HEK293 (cell line): Measurements from ENCODE around the gene VASP.

Experiments
- CTCF ChIA-PET: fragments of 350-600 bp; formaldehyde crosslinking; extraction: SDS; loops from one replicate; lab custom pipeline; 2021; ENCODE audit warnings: antibody characterized with exemption; lab: Yijun Ruan, JAX
- POLR2A ChIA-PET: fragments of 300-600 bp; formaldehyde crosslinking; extraction: SDS; loops from one replicate; lab custom pipeline; 2020; ENCODE audit warnings: antibody characterized with exemption, inconsistent platforms; lab: Yijun Ruan, JAX
- H3K27ac ChIP-seq: fragments of 200-500 bp; sonication (Bioruptor generic); 2 replicates; pipeline ENCODE4 v1.5.1; 2014; ENCODE audit warnings: low read depth, low read length, control low read depth, inconsistent platforms; ENCODE audit errors: extremely low read depth
- H3K36me3 ChIP-seq, 2 experiments: fragments of 200-500 bp in 1 of 2; sonication (Bioruptor generic) in 1 of 2; 1 replicate in 1 of 2; 2 replicates in 1 of 2; pipeline ENCODE4 v1.5.1; 2014 to 2017; ENCODE audit warnings: inconsistent platforms in 2 of 2, low read length in 2 of 2; ENCODE audit not compliant: control insufficient read depth in 2 of 2, insufficient read depth in 1 of 2
- H3K4me1 ChIP-seq: fragments of 200-500 bp; sonication (Bioruptor generic); 2 replicates; pipeline ENCODE4 v1.5.1; 2014; ENCODE audit warnings: mild to moderate bottlenecking, low read length, inconsistent platforms; ENCODE audit not compliant: control insufficient read depth, insufficient read depth
- H3K4me3 ChIP-seq: 2 replicates; pipeline ENCODE4 v1.5.1; 2011; ENCODE audit warnings: low read depth, mild to moderate bottlenecking, control low read depth, low read length, moderate library complexity
- H3K9me3 ChIP-seq: fragments of 200-500 bp; sonication (Bioruptor generic); 2 replicates; pipeline ENCODE4 v1.5.1; 2014; ENCODE audit warnings: low read depth, low read length, inconsistent platforms; ENCODE audit not compliant: control insufficient read depth, insufficient read depth
- BCL11A ChIP-seq: fragments of 450-650 bp; formaldehyde crosslinking; IDR thresholded peaks from 2 replicates; pipeline ENCODE4 v1.5.1; 2016; ENCODE audit warnings: low read depth, missing biosample characterization, missing genetic modification characterization
- EGR2 ChIP-seq: fragments of 450-650 bp; formaldehyde crosslinking; IDR thresholded peaks from 2 replicates; pipeline ENCODE4 v1.5.1; 2016; ENCODE audit warnings: low read depth, missing biosample characterization, missing genetic modification characterization
- IKZF3 ChIP-seq: fragments of 450-650 bp; IDR thresholded peaks from 2 replicates; pipeline ENCODE4 v1.5.0; 2018; ENCODE audit warnings: missing biosample characterization, mild to moderate bottlenecking, missing genetic modification characterization, moderate library complexity
- KLF1 ChIP-seq: fragments of 450-650 bp; formaldehyde crosslinking; IDR thresholded peaks from 2 replicates; pipeline ENCODE4 v1.5.1; 2016; ENCODE audit warnings: missing biosample characterization, missing genetic modification characterization
- MEIS1 ChIP-seq: sonication (generic); formaldehyde crosslinking; IDR thresholded peaks from 2 replicates; pipeline ENCODE4 v1.8.1; 2022; ENCODE audit warnings: missing genetic modification reagents, mild to moderate bottlenecking, borderline replicate concordance
- OVOL3 ChIP-seq: fragments of 450-650 bp; formaldehyde crosslinking; IDR thresholded peaks from 2 replicates; pipeline ENCODE4 v1.5.1; 2016; ENCODE audit warnings: missing biosample characterization, missing genetic modification characterization
- PBX3 ChIP-seq: sonication (generic); formaldehyde crosslinking; IDR thresholded peaks from 2 replicates; pipeline ENCODE4 v1.8.1; 2022; ENCODE audit warnings: mild to moderate bottlenecking, moderate library complexity, missing genetic modification reagents
- SCRT2 ChIP-seq: fragments of 450-650 bp; formaldehyde crosslinking; IDR thresholded peaks from 2 replicates; pipeline ENCODE4 v1.5.1; 2016; ENCODE audit warnings: missing biosample characterization, missing genetic modification characterization
- SP7 ChIP-seq: fragments of 450-650 bp; formaldehyde crosslinking; IDR thresholded peaks from 2 replicates; pipeline ENCODE4 v1.5.1; 2016; ENCODE audit warnings: missing biosample characterization, missing genetic modification characterization
- ZEB2 ChIP-seq: fragments of 450-650 bp; formaldehyde crosslinking; IDR thresholded peaks from 2 replicates; pipeline ENCODE4 v1.5.1; 2016; ENCODE audit warnings: missing biosample characterization, missing genetic modification characterization
- ZFHX2 ChIP-seq: fragments of 450-650 bp; formaldehyde crosslinking; conservative IDR thresholded peaks from 2 replicates; pipeline ENCODE4 v1.5.1; 2016; ENCODE audit warnings: missing biosample characterization, missing genetic modification characterization
- ZNF10 ChIP-seq: fragments of 450-650 bp; formaldehyde crosslinking; IDR thresholded peaks from 2 replicates; pipeline ENCODE4 v1.5.1; 2017; ENCODE audit warnings: missing biosample characterization, missing genetic modification characterization
- ZNF146 ChIP-seq: fragments of 450-650 bp; formaldehyde crosslinking; IDR thresholded peaks from 2 replicates; pipeline ENCODE4 v1.5.1; 2016; ENCODE audit warnings: missing biosample characterization, missing genetic modification characterization
- ZNF274 ChIP-seq, 2 experiments: fragments of 200-500 bp in 1 of 2; fragments of 450-650 bp in 1 of 2; sonication (Bioruptor generic) in 1 of 2; formaldehyde crosslinking in 1 of 2; IDR thresholded peaks; 2 replicates each; pipeline versions ENCODE4 v1.5.1 to v1.6.1; 2014 to 2016; ENCODE audit warnings: borderline replicate concordance in 1 of 2, inconsistent platforms in 1 of 2, low read length in 1 of 2, missing biosample characterization in 1 of 2, missing genetic modification characterization in 1 of 2
- ZNF292 ChIP-seq: fragments of 450-650 bp; formaldehyde crosslinking; IDR thresholded peaks from 2 replicates; pipeline ENCODE4 v1.5.1; 2016; ENCODE audit warnings: low read depth, missing biosample characterization, missing genetic modification characterization, borderline replicate concordance
- ZNF335 ChIP-seq: fragments of 450-650 bp; formaldehyde crosslinking; conservative IDR thresholded peaks from 2 replicates; pipeline ENCODE4 v1.5.1; 2016; ENCODE audit warnings: missing biosample characterization, missing genetic modification characterization
- ZNF341 ChIP-seq: fragments of 450-650 bp; formaldehyde crosslinking; IDR thresholded peaks from 2 replicates; pipeline ENCODE4; 2016; ENCODE audit warnings: low read depth, missing biosample characterization, missing genetic modification characterization
- ZNF433 ChIP-seq: fragments of 450-650 bp; formaldehyde crosslinking; IDR thresholded peaks from 2 replicates; pipeline ENCODE4 v1.5.1; 2016; ENCODE audit warnings: missing biosample characterization, missing genetic modification characterization, low read depth
- ZNF501 ChIP-seq: fragments of 450-650 bp; formaldehyde crosslinking; IDR thresholded peaks from 2 replicates; pipeline ENCODE4 v1.5.1; 2016; ENCODE audit warnings: missing biosample characterization, missing genetic modification characterization
- ZNF580 ChIP-seq: fragments of 450-650 bp; formaldehyde crosslinking; IDR thresholded peaks from 2 replicates; pipeline ENCODE4 v1.5.1; 2016; ENCODE audit warnings: missing biosample characterization, missing genetic modification characterization
- ZNF610 ChIP-seq: fragments of 450-650 bp; formaldehyde crosslinking; IDR thresholded peaks from 2 replicates; pipeline ENCODE4 v1.5.1; 2016; ENCODE audit warnings: missing biosample characterization, missing genetic modification characterization, borderline replicate concordance
- ZNF658 ChIP-seq: fragments of 450-650 bp; formaldehyde crosslinking; IDR thresholded peaks from 2 replicates; pipeline ENCODE4; 2016; ENCODE audit warnings: missing biosample characterization, missing genetic modification characterization
- ZSCAN16 ChIP-seq: fragments of 450-650 bp; formaldehyde crosslinking; IDR thresholded peaks from 2 replicates; pipeline ENCODE4 v1.5.1; 2016; ENCODE audit warnings: missing biosample characterization, missing genetic modification characterization
- ZSCAN23 ChIP-seq: fragments of 450-650 bp; formaldehyde crosslinking; IDR thresholded peaks from 2 replicates; pipeline ENCODE4 v1.5.1; 2016; ENCODE audit warnings: missing biosample characterization, missing genetic modification characterization
- TF ChIP-seq, protein P1 (sequence below): IDR thresholded peaks from 2 replicates; pipeline ENCODE4 v1.6.1; 2011; ENCODE audit warnings: mild to moderate bottlenecking, low read depth, low read length, borderline replicate concordance
- TF ChIP-seq, protein P2 (sequence below): fragments of 450-650 bp; formaldehyde crosslinking; IDR thresholded peaks from 2 replicates; pipeline ENCODE4 v1.5.1; 2016; ENCODE audit warnings: missing biosample characterization, missing genetic modification characterization
- TF ChIP-seq, protein P3 (sequence below): fragments of 450-650 bp; formaldehyde crosslinking; IDR thresholded peaks from 2 replicates; pipeline ENCODE4 v1.5.1; 2016; ENCODE audit warnings: missing biosample characterization, missing genetic modification characterization
- TF ChIP-seq, protein P4 (sequence below): fragments of 450-650 bp; formaldehyde crosslinking; IDR thresholded peaks from 2 replicates; pipeline ENCODE4 v1.5.1; 2016; ENCODE audit warnings: missing biosample characterization, missing genetic modification characterization

VASP gene

GRCh38 chr19:45515807-45516401 lies 8.6 kb downstream of the VASP start:
- H3K4me1 ChIP-seq = no peaks in the 10 kb centered on the region
- CTCF ChIA-PET = interaction anchor here (0.7 to 1.7 kb wide), 6 partner anchors 20 to 246 kb away, joined by 3 to 5 read pairs (median 4); no protein-coding TSS in a partner anchor
- H3K4me3 ChIP-seq = no peak overlapping the region
- POLR2A ChIA-PET = interaction anchor here (1.2 to 1.4 kb wide), 2 partner anchors 8 to 253 kb away, joined by 3 to 4 read pairs; partner anchors contain the start of gene SIX5
- no peak overlapping the region for H3K27ac ChIP-seq
- 0 out of 2 replicates have a peak, but pooled peaks have one; percentile 14 for TF ChIP-seq ZFHX2 (tag by site-specific recombination)
- TF ChIP-seq OVOL3 = no peak
- peak; percentile 41; the same call in 1 of the 2 replicates for TF ChIP-seq EGR2 (tag by site-specific recombination)
- no peak for TF ChIP-seq ZNF610 (tag by site-specific recombination)
- TF ChIP-seq ZNF658 (tag by site-specific recombination) = no peak
- no peak for TF ChIP-seq ZNF146 (tag by site-specific recombination)
- TF ChIP-seq, protein P1, sequence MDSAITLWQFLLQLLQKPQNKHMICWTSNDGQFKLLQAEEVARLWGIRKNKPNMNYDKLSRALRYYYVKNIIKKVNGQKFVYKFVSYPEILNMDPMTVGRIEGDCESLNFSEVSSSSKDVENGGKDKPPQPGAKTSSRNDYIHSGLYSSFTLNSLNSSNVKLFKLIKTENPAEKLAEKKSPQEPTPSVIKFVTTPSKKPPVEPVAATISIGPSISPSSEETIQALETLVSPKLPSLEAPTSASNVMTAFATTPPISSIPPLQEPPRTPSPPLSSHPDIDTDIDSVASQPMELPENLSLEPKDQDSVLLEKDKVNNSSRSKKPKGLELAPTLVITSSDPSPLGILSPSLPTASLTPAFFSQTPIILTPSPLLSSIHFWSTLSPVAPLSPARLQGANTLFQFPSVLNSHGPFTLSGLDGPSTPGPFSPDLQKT = no peak
- no peak for TF ChIP-seq ZNF292 (tag by site-specific recombination)
- TF ChIP-seq, protein P2, sequence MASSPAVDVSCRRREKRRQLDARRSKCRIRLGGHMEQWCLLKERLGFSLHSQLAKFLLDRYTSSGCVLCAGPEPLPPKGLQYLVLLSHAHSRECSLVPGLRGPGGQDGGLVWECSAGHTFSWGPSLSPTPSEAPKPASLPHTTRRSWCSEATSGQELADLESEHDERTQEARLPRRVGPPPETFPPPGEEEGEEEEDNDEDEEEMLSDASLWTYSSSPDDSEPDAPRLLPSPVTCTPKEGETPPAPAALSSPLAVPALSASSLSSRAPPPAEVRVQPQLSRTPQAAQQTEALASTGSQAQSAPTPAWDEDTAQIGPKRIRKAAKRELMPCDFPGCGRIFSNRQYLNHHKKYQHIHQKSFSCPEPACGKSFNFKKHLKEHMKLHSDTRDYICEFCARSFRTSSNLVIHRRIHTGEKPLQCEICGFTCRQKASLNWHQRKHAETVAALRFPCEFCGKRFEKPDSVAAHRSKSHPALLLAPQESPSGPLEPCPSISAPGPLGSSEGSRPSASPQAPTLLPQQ (tag by site-specific recombination) = no peak
- no peak for TF ChIP-seq SCRT2 (tag by site-specific recombination)
- TF ChIP-seq ZNF10 = no peak
- TF ChIP-seq ZSCAN23 (tag by site-specific recombination) = no peak
- no peak for TF ChIP-seq PBX3
- TF ChIP-seq ZNF335 (tag by site-specific recombination) = peak; percentile 38; the same call in 1 of the 2 replicates
- TF ChIP-seq, protein P3, sequence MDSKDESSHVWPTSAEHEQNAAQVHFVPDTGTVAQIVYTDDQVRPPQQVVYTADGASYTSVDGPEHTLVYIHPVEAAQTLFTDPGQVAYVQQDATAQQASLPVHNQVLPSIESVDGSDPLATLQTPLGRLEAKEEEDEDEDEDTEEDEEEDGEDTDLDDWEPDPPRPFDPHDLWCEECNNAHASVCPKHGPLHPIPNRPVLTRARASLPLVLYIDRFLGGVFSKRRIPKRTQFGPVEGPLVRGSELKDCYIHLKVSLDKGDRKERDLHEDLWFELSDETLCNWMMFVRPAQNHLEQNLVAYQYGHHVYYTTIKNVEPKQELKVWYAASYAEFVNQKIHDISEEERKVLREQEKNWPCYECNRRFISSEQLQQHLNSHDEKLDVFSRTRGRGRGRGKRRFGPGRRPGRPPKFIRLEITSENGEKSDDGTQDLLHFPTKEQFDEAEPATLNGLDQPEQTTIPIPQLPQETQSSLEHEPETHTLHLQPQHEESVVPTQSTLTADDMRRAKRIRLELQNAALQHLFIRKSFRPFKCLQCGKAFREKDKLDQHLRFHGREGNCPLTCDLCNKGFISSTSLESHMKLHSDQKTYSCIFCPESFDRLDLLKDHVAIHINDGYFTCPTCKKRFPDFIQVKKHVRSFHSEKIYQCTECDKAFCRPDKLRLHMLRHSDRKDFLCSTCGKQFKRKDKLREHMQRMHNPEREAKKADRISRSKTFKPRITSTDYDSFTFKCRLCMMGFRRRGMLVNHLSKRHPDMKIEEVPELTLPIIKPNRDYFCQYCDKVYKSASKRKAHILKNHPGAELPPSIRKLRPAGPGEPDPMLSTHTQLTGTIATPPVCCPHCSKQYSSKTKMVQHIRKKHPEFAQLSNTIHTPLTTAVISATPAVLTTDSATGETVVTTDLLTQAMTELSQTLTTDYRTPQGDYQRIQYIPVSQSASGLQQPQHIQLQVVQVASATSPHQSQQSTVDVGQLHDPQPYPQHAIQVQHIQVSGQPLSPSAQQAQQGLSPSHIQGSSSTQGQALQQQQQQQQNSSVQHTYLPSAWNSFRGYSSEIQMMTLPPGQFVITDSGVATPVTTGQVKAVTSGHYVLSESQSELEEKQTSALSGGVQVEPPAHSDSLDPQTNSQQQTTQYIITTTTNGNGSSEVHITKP (tag by site-specific recombination) = no peak
- TF ChIP-seq KLF1 = peak; percentile 57
- no peak for TF ChIP-seq ZSCAN16 (tag by site-specific recombination)
- no peak for TF ChIP-seq ZNF580
- no peak for TF ChIP-seq ZNF433 (tag by site-specific recombination)
- TF ChIP-seq, protein P4, sequence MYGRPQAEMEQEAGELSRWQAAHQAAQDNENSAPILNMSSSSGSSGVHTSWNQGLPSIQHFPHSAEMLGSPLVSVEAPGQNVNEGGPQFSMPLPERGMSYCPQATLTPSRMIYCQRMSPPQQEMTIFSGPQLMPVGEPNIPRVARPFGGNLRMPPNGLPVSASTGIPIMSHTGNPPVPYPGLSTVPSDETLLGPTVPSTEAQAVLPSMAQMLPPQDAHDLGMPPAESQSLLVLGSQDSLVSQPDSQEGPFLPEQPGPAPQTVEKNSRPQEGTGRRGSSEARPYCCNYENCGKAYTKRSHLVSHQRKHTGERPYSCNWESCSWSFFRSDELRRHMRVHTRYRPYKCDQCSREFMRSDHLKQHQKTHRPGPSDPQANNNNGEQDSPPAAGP (tag by site-specific recombination) = no peak
- TF ChIP-seq ZNF341 (tag by site-specific recombination) = peak; percentile 24; the same call in 1 of the 2 replicates
- no peak for TF ChIP-seq BCL11A (tag by site-specific recombination)
- TF ChIP-seq IKZF3 = no peak
- no peak for TF ChIP-seq SP7 (tag by site-specific recombination)
- TF ChIP-seq ZNF501 (tag by site-specific recombination) = no peak
- no peak for TF ChIP-seq MEIS1 (CRISPR knock-in tag)
- TF ChIP-seq ZNF274 (IDR thresholded peaks at IDR 0.05; ENCODE audit: low read length) = no peak
- TF ChIP-seq ZNF274 (tag by site-specific recombination; IDR thresholded peaks at IDR 0.05; ENCODE audit: borderline replicate concordance) = no peak
- no peak for TF ChIP-seq ZEB2 (tag by site-specific recombination)
- TF ChIP-seq, all 188 proteins: peak for 5
- Histone ChIP-seq H3K36me3 (peaks cover 0 to 20% of the 10 kb centered on the region in 2 experiments; a peak in 2 of 3 replicates), H3K9me3 (no peaks in the 10 kb centered on the region)
